H9 (cell line): Measurements from ENCODE around the gene KCNK10. TPM values are rescaled to one million over a fixed set of nuclear protein-coding genes. Genes with fewer than 3 reads are reported as not detected.
"Not testable (repeated sequence)": the region's sequence is repeated elsewhere in the genome, so short reads cannot be mapped to it uniquely, and the experiment has no call there.

ENCODE experiments used
- DNase-seq: peaks from one replicate; pipeline ENCODE4 v3.0.0-alpha.2; 2017
- H2AFZ ChIP-seq: one replicate; pipeline ENCODE4 v1.6.1; 2013; ENCODE audit warnings: mild to moderate bottlenecking, low read length, control low read depth, moderate library complexity
- H2AK5ac ChIP-seq: 2 replicates; pipeline ENCODE4 v1.6.1; 2013; ENCODE audit warnings: low read length, control low read depth, mixed read lengths; ENCODE audit not compliant: insufficient read length
- H2BK120ac ChIP-seq: one replicate; pipeline ENCODE4 v1.6.1; 2013; ENCODE audit warnings: low read depth, mild to moderate bottlenecking, low read length, control low read depth, inconsistent platforms; ENCODE audit not compliant: poor library complexity, severe bottlenecking
- H2BK12ac ChIP-seq: 2 replicates; pipeline ENCODE4 v1.6.1; 2013; ENCODE audit warnings: low read length, control low read depth, mixed read lengths, low read depth; ENCODE audit not compliant: insufficient read length
- H2BK15ac ChIP-seq: 2 replicates; pipeline ENCODE4 v1.6.1; 2013; ENCODE audit warnings: low read depth, low read length, control low read depth
- H2BK20ac ChIP-seq: one replicate; pipeline ENCODE4 v1.6.1; 2013; ENCODE audit warnings: low read depth, mild to moderate bottlenecking, low read length, control low read depth, inconsistent platforms; ENCODE audit not compliant: poor library complexity, severe bottlenecking
- H2BK5ac ChIP-seq: 2 replicates; pipeline ENCODE4 v1.6.1; 2013; ENCODE audit warnings: low read length, control low read depth, mixed read lengths; ENCODE audit not compliant: insufficient read length
- H3K14ac ChIP-seq: 2 replicates; pipeline ENCODE4 v1.6.1; 2013; ENCODE audit warnings: low read length, control low read depth; ENCODE audit not compliant: insufficient read depth
- H3K18ac ChIP-seq: 2 replicates; pipeline ENCODE4 v1.6.1; 2013; ENCODE audit warnings: low read depth, mild to moderate bottlenecking, mixed read lengths, low read length, control low read depth; ENCODE audit not compliant: insufficient read length
- H3K23ac ChIP-seq: 2 replicates; pipeline ENCODE4 v1.6.1; 2013; ENCODE audit warnings: low read length, control low read depth, mixed read lengths, low read depth; ENCODE audit not compliant: insufficient read length
- H3K23me2 ChIP-seq: 2 replicates; pipeline ENCODE4 v1.6.1; 2013; ENCODE audit warnings: low read depth, mild to moderate bottlenecking, mixed read lengths, low read length, control low read depth; ENCODE audit not compliant: insufficient read length, poor library complexity, severe bottlenecking
- H3K27ac ChIP-seq: 2 replicates; pipeline ENCODE4 v1.5.1; 2013; ENCODE audit warnings: low read length, control low read depth, mixed read lengths, low read depth; ENCODE audit not compliant: insufficient read length
- H3K27me3 ChIP-seq: 2 replicates; pipeline ENCODE4 v1.6.1; 2013; ENCODE audit warnings: low read length, control low read depth, inconsistent platforms; ENCODE audit not compliant: insufficient read depth
- H3K4ac ChIP-seq: 2 replicates; pipeline ENCODE4 v1.6.1; 2013; ENCODE audit warnings: low read depth, mild to moderate bottlenecking, control low read depth, inconsistent platforms, low read length, moderate library complexity
- H3K4me1 ChIP-seq: 2 replicates; pipeline ENCODE4 v1.6.1; 2013; ENCODE audit warnings: low read length, control low read depth, inconsistent platforms; ENCODE audit not compliant: insufficient read depth
- H3K4me2 ChIP-seq: 2 replicates; pipeline ENCODE4 v1.6.1; 2013; ENCODE audit warnings: low read length, control low read depth, mixed read lengths; ENCODE audit not compliant: insufficient read length, insufficient read depth
- H3K56ac ChIP-seq: 2 replicates; pipeline ENCODE4 v1.6.1; 2013; ENCODE audit warnings: low read depth, mild to moderate bottlenecking, mixed read lengths, low read length, control low read depth; ENCODE audit not compliant: insufficient read length
- H3K79me1 ChIP-seq: 2 replicates; pipeline ENCODE4 v1.6.1; 2013; ENCODE audit warnings: low read depth, mild to moderate bottlenecking, moderate library complexity, low read length, control low read depth, inconsistent platforms; ENCODE audit not compliant: insufficient read depth, poor library complexity, severe bottlenecking
- H3K79me2 ChIP-seq: 2 replicates; pipeline ENCODE4 v1.6.1; 2013; ENCODE audit warnings: low read length, control low read depth, inconsistent platforms; ENCODE audit not compliant: insufficient read depth
- H3K9ac ChIP-seq: 2 replicates; pipeline ENCODE4 v1.6.1; 2013; ENCODE audit warnings: low read length, control low read depth, mixed read lengths; ENCODE audit not compliant: insufficient read length; ENCODE audit errors: extremely low read depth
- H3K9me3 ChIP-seq: one replicate; pipeline ENCODE4 v1.6.1; 2013; ENCODE audit warnings: low read depth, low read length, inconsistent platforms; ENCODE audit not compliant: control insufficient read depth
- H3T11ph ChIP-seq: one replicate; pipeline ENCODE4 v1.6.1; 2013; ENCODE audit warnings: mild to moderate bottlenecking, low read length, control low read depth, inconsistent platforms
- H4K20me1 ChIP-seq: one replicate; pipeline ENCODE4 v1.6.1; 2013; ENCODE audit not compliant: control insufficient read depth, insufficient read length, insufficient read depth
- H4K5ac ChIP-seq: 2 replicates; pipeline ENCODE4 v1.6.1; 2013; ENCODE audit warnings: low read depth, mild to moderate bottlenecking, mixed read lengths, low read length, control low read depth; ENCODE audit not compliant: insufficient read length
- H4K8ac ChIP-seq: replicated peaks from 2 replicates; pipeline ENCODE4 v1.6.1; 2013; ENCODE audit warnings: low read length, control low read depth, mixed read lengths, low read depth; ENCODE audit not compliant: insufficient read length
- H4K91ac ChIP-seq: 2 replicates; pipeline ENCODE4 v1.6.1; 2013; ENCODE audit warnings: low read depth, mild to moderate bottlenecking, moderate library complexity, mixed read lengths, low read length, control low read depth; ENCODE audit not compliant: insufficient read length
- H3K27ac Mint-ChIP-seq, 3 experiments: 2 replicates in 2 of 3; 3 replicates in 1 of 3; pipeline ENCODE4 v1.8.0; 2020 to 2021; ENCODE audit warnings: mixed read lengths in 3 of 3, mild to moderate bottlenecking in 1 of 3, moderate library complexity in 1 of 3
- H3K27me3 Mint-ChIP-seq: 2 replicates; pipeline ENCODE4 v1.8.0; 2021; ENCODE audit warnings: low read depth, mild to moderate bottlenecking, moderate library complexity, mixed read lengths
- H3K36me3 Mint-ChIP-seq, 3 experiments: 2 replicates in 2 of 3; 3 replicates in 1 of 3; pipeline ENCODE4 v1.8.0; 2020 to 2021; ENCODE audit warnings: low read depth in 3 of 3, mixed read lengths in 3 of 3; ENCODE audit not compliant: insufficient read depth in 1 of 3
- H3K4me1 Mint-ChIP-seq, 2 experiments: 2 replicates each; pipeline ENCODE4 v1.8.0; 2020; ENCODE audit warnings: mixed read lengths in 2 of 2
- H3K4me3 Mint-ChIP-seq, 2 experiments: 2 replicates in 1 of 2; 3 replicates in 1 of 2; pipeline ENCODE4 v1.8.0; 2020 to 2021; ENCODE audit warnings: mild to moderate bottlenecking in 2 of 2, mixed read lengths in 2 of 2, moderate library complexity in 1 of 2
- H3K9me3 Mint-ChIP-seq, 2 experiments: 2 replicates in 1 of 2; 3 replicates in 1 of 2; pipeline ENCODE4 v1.8.0; 2020; ENCODE audit warnings: mild to moderate bottlenecking in 2 of 2, mixed read lengths in 2 of 2, moderate library complexity in 1 of 2
- CTCF ChIP-seq: fragments of 200-600 bp; sonication (generic); conservative IDR thresholded peaks from 3 replicates; pipeline ENCODE4 v1.8.0; 2021; ENCODE audit warnings: antibody characterized with exemption, mild to moderate bottlenecking
- WGBS: extraction: QIAGEN DNeasy Blood & Tissue Kit; methylation state at CpG from one replicate; pipeline ENCODE4 v1.1.7; 2013; ENCODE audit warnings: missing lambda C conversion rate, low lambda C conversion rate, mixed read lengths; ENCODE audit not compliant: insufficient read length; ENCODE audit errors: extremely low coverage; 5-methylcytosine and 5-hydroxymethylcytosine counted together
- total RNA-seq: library from RNA; stranded (reverse); gene quantifications from 2 replicates; pipeline ENCODE4 v1.2.1, GENCODE V29; 2021

The KCNK10 gene
- total RNA-seq, 1 experiment from 2014 or later = 0.33 TPM

GRCh38 chr14:88264116-88264515, 59.0 kb downstream of the KCNK10 start:
- H3K23ac ChIP-seq = no peak overlapping the region
- no peak overlapping the region for H4K8ac ChIP-seq
- H2BK12ac ChIP-seq = no peak overlapping the region
- no peak overlapping the region for H2BK120ac ChIP-seq
- H3K79me1 ChIP-seq = no peaks in the 10 kb centered on the region
- Mint-ChIP-seq H3K4me1 (no peaks in the 10 kb centered on the region), H3K27ac (no peak overlapping the region), H3K4me3 (no peak overlapping the region), H3K27me3 (peaks cover 5% of the 10 kb centered on the region), H3K36me3 (no peaks in the 10 kb centered on the region; a peak in 1 of 7 replicates), H3K9me3 (0 out of 5 replicates have a peak, but pooled peaks cover 0 to 3% of the 10 kb centered on the region in 2 experiments)
- no peak overlapping the region for H2AFZ ChIP-seq
- no peak overlapping the region for H3K4me2 ChIP-seq
- no peaks in the 10 kb centered on the region for H3K27me3 ChIP-seq
- no peak overlapping the region for H3K14ac ChIP-seq
- H4K20me1 ChIP-seq = no peaks in the 10 kb centered on the region
- DNase-seq = no peak
- WGBS = no CpG with 5 or more reads among the region's 6 CpGs
- no peaks in the 10 kb centered on the region for H3K9me3 ChIP-seq
- H2BK5ac ChIP-seq = no peak overlapping the region
- H2AK5ac ChIP-seq = no peak overlapping the region
- H3K18ac ChIP-seq = no peak overlapping the region
- H3K9ac ChIP-seq = no peak overlapping the region
- H3K56ac ChIP-seq = no peak overlapping the region
- TF ChIP-seq CTCF = no peak
- no peak overlapping the region for H2BK15ac ChIP-seq
- H4K91ac ChIP-seq = no peak overlapping the region
- H3K4ac ChIP-seq = no peak overlapping the region
- no peaks in the 10 kb centered on the region for H3K79me2 ChIP-seq
- H4K5ac ChIP-seq = no peak overlapping the region
- no peak overlapping the region for H2BK20ac ChIP-seq
- no peak overlapping the region for H3T11ph ChIP-seq
- no peaks in the 10 kb centered on the region for H3K4me1 ChIP-seq
- H3K23me2 ChIP-seq = no peaks in the 10 kb centered on the region
- H3K27ac ChIP-seq = no peak overlapping the region

DNA sequence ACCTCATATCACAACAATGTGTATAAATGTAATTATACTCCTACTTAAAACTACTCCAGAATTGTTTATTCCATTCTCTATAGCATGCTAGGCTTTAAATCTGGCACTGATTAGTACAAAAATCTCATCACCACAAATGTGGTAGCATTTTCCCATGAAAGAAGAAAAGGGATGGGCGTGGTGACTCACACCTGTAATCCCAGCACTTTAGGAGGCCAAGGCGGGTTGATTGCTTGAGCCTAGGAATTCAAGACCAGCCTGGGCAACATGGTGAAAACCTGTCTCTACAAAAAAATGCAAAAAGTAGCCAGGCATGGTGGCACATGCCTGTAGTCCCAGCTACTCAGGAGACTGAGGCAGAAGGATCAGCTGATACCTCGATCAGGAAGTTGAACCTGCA, 61.8 kb downstream of the KCNK10 start:
- H3K36me3 Mint-ChIP-seq, H4K91ac ChIP-seq, H3K23me2 ChIP-seq, H3K27ac ChIP-seq, H3K79me2 ChIP-seq, H2BK15ac ChIP-seq, H4K20me1 ChIP-seq, H2BK20ac ChIP-seq, H3K27me3 Mint-ChIP-seq, H2BK5ac ChIP-seq, H3K4me1 ChIP-seq, H3K27ac Mint-ChIP-seq, H3K9me3 Mint-ChIP-seq, H2AFZ ChIP-seq, H3K4me2 ChIP-seq, H3K4me3 Mint-ChIP-seq, H3K4ac ChIP-seq, H3K9me3 ChIP-seq, H3K56ac ChIP-seq, H3K4me1 Mint-ChIP-seq, H3K79me1 ChIP-seq, H4K5ac ChIP-seq, H3T11ph ChIP-seq, H4K8ac ChIP-seq, H3K18ac ChIP-seq, H3K9ac ChIP-seq, DNase-seq, H2BK120ac ChIP-seq, H3K23ac ChIP-seq, H2AK5ac ChIP-seq, H3K27me3 ChIP-seq, H2BK12ac ChIP-seq, H3K14ac ChIP-seq: not testable (repeated sequence)
- no CpG with 5 or more reads among the region's 3 CpGs for WGBS
